CD4-positive, alpha-beta T cell treated with Interleukin-17A for 1 hour (primary cell): ENCODE data around the gene LRIG1.

Source experiments
- DNase-seq: peaks from one replicate; pipeline ENCODE4 v3.0.0-alpha.2; 2020

LRIG1 gene, protein sequence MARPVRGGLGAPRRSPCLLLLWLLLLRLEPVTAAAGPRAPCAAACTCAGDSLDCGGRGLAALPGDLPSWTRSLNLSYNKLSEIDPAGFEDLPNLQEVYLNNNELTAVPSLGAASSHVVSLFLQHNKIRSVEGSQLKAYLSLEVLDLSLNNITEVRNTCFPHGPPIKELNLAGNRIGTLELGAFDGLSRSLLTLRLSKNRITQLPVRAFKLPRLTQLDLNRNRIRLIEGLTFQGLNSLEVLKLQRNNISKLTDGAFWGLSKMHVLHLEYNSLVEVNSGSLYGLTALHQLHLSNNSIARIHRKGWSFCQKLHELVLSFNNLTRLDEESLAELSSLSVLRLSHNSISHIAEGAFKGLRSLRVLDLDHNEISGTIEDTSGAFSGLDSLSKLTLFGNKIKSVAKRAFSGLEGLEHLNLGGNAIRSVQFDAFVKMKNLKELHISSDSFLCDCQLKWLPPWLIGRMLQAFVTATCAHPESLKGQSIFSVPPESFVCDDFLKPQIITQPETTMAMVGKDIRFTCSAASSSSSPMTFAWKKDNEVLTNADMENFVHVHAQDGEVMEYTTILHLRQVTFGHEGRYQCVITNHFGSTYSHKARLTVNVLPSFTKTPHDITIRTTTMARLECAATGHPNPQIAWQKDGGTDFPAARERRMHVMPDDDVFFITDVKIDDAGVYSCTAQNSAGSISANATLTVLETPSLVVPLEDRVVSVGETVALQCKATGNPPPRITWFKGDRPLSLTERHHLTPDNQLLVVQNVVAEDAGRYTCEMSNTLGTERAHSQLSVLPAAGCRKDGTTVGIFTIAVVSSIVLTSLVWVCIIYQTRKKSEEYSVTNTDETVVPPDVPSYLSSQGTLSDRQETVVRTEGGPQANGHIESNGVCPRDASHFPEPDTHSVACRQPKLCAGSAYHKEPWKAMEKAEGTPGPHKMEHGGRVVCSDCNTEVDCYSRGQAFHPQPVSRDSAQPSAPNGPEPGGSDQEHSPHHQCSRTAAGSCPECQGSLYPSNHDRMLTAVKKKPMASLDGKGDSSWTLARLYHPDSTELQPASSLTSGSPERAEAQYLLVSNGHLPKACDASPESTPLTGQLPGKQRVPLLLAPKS

GRCh38 chr3:66500576-66501482, at the start of gene LRIG1:
Gene LRIG1 (minus strand): TSS chr3:66501022. CDS start chr3:66500407, 615 bp downstream.
- DNase-seq = peak; percentile 98

GRCh38 chr3:66544619-66545429, 44.0 kb upstream of the LRIG1 start:
- DNase-seq = no peak

DNA sequence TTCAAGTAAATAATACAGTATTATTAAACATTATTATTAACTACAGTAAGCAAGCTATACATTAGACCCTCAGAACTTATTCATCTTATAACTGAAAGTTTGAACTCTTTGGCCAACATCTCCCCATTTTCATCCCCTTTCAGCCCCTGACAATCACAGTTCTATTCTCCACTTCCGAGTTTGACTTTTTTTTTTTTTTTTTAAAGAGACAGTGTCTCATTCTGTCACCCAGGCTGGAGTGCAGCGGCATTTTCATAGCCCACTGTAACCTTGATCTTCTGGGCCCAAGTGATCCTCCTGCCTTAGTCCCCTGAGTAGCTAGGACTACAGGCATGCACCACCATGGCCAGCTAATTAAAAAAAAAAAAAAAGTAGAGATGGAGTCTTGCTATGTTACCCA, 41.3 kb upstream of the LRIG1 start:
- no peak for DNase-seq

DNA sequence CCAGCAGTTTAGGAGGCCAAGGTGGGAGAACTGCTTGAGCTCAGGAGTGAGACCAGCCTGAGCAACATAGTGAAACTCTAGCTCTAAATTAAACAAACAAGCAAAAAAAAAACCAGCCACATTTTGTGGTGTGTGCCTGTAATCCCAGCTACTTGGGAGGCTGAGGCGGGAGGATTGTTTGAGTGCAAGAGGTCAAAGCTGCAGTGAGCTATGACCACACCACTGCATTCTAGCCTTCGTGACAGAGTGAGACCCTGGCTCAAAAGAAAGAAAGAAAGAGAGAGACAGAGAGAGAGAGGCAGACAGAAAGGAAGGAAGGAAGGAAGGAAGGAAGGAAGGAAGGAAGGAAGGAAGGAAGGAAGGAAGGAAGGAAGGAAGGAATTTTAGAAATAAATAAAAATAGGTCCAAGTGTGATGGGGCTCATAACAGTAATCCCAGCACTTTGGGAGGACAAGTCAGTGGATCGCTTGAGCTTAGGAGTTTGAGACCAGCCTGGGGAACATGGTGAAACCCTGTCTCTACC, 38.7 kb upstream of the LRIG1 start:
- no peak for DNase-seq

DNA sequence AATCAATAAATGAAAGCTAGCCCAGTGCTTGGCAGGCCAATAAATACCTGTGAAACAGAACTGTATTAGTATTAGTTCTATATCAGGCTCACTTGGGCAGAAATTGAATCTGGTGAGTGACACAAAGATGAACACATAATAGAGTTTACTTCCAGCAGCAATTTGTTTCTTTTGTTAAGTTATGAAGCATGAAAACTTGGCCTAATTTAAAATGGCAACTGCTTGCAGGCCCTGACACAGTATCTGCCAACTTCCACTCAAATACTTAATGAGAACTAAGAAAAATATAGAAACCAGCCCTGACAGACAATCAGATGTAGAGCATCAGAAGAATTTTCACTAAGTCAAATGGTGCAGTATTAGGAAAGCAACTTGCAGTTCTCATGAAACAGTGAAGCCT, 37.6 kb upstream of the LRIG1 start:
- DNase-seq = no peak

GRCh38 chr3:66537735-66538134, 36.9 kb upstream of the LRIG1 start:
- no peak for DNase-seq

- no peak for DNase-seq
Observed at GRCh38 chr3:66536791-66537190, 36.0 kb upstream of the LRIG1 start.

GRCh38 chr3:66534304-66534845, 33.6 kb upstream of the LRIG1 start:
- DNase-seq = no peak

DNA sequence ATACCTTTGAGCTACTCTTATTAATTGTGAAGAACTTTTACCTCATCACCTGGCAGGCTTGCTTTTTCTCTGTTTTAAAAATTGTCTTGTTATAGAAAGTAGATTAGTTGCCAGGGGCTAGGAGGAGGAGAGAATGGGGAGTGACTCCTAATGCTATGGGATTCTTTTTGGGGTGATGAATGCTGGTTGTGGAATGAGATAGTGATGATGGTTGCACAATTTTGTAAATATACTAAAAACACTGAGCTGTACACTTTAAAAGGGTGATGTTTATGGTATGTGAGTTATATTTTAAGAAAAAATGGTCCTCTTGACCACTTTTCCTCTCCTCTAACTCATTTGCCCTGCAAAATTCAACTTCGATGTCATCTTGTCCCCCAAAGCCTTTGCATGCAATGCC, 31.8 kb upstream of the LRIG1 start:
- DNase-seq = no peak

- no peak for DNase-seq
Observed at GRCh38 chr3:66532160-66532587, 31.4 kb upstream of the LRIG1 start.

DNA sequence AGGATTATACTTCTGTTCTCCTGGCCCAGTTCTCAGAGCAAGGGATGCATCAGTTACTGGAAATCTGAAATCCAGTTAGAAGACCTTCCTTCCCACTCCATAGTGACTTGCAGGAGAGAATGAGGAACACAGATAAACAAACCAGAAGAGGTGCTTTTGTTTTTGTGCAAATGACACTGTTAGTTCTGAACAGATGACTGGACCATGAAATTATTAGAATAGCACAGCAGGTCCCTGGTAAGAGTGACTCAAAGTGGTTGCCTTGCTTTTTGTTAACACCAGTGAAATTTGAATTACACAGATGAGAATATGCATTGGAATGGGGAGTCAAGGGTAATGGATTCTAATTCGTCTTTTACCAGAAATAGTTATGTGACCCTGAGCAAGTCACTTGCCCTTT, 30.4 kb upstream of the LRIG1 start:
- no peak for DNase-seq

DNA sequence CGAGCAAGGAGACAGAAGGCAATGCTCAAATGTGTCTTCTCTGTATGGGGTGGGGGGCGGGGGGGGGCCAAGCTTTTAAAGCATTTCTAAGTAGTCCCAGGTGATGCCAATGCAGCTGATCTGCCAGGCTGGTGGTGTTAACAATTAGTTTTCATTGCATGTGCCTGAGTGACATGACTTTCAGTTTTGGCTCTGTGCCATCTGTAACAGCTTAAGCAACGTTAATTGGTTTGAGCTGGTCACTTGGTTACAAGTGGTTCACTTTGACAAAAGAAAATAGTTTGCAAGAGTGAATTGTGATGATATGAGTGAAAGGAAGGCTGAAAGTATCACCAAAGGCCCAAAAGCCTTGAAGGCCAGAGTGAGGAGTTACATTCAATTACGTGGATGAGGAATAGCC, 26.4 kb upstream of the LRIG1 start:
- DNase-seq = no peak

DNA sequence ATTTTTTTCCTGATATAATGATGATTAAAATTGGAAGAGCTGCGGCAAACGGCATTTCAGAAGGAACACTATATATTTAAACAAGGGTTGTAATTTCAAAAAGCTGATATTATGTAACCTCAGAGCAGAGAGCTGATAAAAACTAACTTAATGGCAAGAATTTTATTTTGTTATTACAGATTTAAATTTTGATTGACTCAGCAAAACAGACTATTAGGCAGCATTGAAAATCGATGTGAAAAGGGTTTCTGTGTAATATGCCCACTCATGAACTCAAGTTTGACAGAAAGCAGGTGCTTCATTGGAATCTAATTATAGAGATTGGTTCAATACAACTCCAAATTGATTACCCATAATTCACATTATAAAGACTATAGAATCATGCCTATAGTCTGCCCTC, 24.9 kb upstream of the LRIG1 start:
- no peak for DNase-seq

GRCh38 chr3:66520724-66521123, 19.9 kb upstream of the LRIG1 start:
- no peak for DNase-seq

DNA sequence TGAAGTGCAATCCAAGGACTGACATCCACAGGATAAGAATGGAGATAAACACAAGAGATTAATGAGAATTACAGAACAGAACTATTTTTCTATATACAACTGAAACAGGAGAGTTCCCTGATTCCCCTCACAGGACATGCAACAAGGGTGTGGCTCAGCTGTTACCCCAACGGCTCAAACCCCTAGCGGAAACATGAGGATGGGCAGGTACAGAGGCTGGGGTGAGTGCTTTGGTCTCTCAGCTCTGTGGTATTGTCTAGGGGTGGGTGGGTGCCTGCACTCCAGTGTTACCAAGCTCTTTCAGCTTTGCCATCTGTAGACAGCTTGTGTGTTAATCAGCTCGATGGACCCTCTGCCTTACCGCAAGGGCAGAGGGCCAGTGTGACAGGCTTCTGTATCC, 17.8 kb upstream of the LRIG1 start:
- no peak for DNase-seq

DNA sequence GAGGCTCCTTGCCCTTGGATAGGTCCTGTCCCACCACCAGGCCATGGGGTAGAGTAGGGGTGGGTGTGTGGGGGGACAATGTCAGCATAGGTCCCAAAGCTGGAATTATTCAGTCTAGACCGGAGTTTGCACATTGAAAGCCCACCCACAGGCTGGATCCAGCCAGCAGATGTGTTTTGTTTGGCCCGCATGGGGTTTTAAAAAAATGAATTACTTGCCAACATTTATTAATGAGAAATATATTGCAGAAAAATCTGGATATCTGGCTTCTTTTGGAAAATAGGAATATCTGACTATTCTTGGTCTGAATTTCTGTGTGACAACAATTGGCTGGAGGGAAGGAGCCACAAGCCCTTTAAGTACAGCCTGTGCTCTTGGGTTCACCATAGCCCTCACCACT, 17.3 kb upstream of the LRIG1 start:
- DNase-seq = no peak

GRCh38 chr3:66517241-66517640, 16.4 kb upstream of the LRIG1 start:
- DNase-seq = no peak

DNA sequence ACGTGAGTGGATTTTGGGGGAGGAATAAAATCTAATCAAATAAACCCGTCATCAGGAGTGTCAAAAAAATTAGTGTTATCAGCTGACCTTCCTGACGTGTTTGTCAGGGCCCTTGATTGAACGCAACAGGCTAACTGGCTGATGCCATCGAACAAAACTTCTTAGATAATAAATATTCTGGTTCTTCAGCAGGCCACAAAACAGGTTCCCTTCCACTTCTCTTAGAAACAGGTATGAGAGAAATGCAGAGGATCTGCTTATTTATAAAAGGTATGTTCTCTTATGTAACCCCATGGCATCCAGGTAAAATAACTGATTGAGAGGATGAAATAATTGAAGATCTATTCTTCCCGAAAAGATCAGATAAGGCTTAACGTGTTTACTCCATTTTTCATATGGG, 7.6 kb upstream of the LRIG1 start:
- no peak for DNase-seq

DNA sequence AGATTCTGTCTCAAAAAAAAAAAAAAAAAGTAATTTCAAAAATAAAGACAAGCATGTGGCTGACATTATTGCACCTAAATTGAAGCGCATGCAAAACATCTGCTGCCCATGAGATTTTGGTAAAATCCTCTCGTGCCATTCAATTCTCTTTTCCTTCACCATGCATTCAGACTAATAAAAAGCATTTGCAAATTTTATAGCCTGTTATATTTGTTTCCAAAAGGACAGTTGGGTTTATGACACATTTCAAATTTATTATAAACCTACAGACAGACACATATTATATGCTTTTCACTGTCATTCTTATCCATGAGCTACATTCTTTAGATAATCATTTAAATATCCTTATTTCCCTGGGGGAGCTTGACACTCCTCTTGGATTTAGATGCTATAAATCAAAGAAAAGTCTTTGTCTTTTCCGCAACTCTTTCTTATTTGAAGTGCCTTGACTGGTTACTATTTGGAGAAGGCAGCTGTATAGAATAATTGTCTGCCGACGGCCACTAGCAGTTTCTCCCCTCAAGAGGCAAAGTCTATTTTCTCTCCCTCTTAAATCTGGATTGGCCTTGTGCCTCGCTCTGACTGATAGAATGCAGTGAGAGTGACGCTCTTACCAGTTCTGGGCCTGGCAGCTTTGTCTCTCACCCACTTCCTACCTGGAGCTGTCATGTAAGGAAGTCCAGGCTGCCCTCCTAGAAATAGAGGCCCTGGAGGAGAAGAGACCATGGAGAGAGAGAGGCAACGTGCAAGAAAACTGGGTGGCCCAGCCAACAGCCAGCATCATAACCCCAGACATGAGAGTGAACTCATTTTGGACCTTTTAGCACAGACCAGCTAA, 6.8 kb upstream of the LRIG1 start:
- no peak for DNase-seq

- no peak for DNase-seq
Observed at GRCh38 chr3:66506154-66506553, 5.3 kb upstream of the LRIG1 start.
